IPS DF 6.9 (cell line): ENCODE results near the gene KRTAP4-8.
"Not testable (repeated sequence)": the region's sequence is repeated elsewhere in the genome, so short reads cannot be mapped to it uniquely, and the experiment has no call there.

Experiments used
- DNase-seq: peaks from one replicate; pipeline ENCODE4 v3.0.0-alpha.2; 2013; ENCODE audit warnings: low read depth, low spot score
- H3K27ac ChIP-seq: one replicate; pipeline ENCODE4 v1.5.1; 2013; ENCODE audit warnings: low read length, control low read depth
- H3K27me3 ChIP-seq: 2 replicates; pipeline ENCODE4 v1.6.1; 2013; ENCODE audit warnings: mild to moderate bottlenecking, low read length; ENCODE audit not compliant: control insufficient read depth, insufficient read depth
- H3K36me3 ChIP-seq: 2 replicates; pipeline ENCODE4 v1.6.1; 2013; ENCODE audit warnings: low read length; ENCODE audit not compliant: control insufficient read depth, insufficient read depth
- H3K4me1 ChIP-seq: 2 replicates; pipeline ENCODE4 v1.6.1; 2013; ENCODE audit warnings: low read length; ENCODE audit not compliant: control insufficient read depth, insufficient read depth
- H3K4me3 ChIP-seq: 2 replicates; pipeline ENCODE4 v1.5.1; 2013; ENCODE audit warnings: mild to moderate bottlenecking, low read length
- H3K9me3 ChIP-seq: 2 replicates; pipeline ENCODE4 v1.6.1; 2013; ENCODE audit warnings: low read length, inconsistent platforms; ENCODE audit not compliant: control insufficient read depth, insufficient read depth
- WGBS: extraction: QIAGEN DNeasy Blood & Tissue Kit; methylation state at CpG from one replicate; pipeline ENCODE4 v1.1.7; 2013; ENCODE audit warnings: mixed read lengths, missing lambda C conversion rate; ENCODE audit not compliant: insufficient read length, insufficient coverage; 5-methylcytosine and 5-hydroxymethylcytosine counted together

The KRTAP4-8 gene

GRCh38 chr17:41125064-41125463, 27.1 kb upstream of the KRTAP4-8 start:
- Histone ChIP-seq H3K27me3 (no peaks in the 10 kb centered on the region), H3K27ac (no peak overlapping the region), H3K36me3 (no peaks in the 10 kb centered on the region), H3K9me3 (no peaks in the 10 kb centered on the region), H3K4me1 (no peaks in the 10 kb centered on the region), H3K4me3 (no peak overlapping the region)
- no CpG with 5 or more reads among the region's 2 CpGs for WGBS
- DNase-seq: no peak

- WGBS: no CpG with 5 or more reads among the region's 3 CpGs
- DNase-seq, H3K36me3 ChIP-seq, H3K9me3 ChIP-seq, H3K27ac ChIP-seq, H3K4me1 ChIP-seq, H3K4me3 ChIP-seq, H3K27me3 ChIP-seq: not testable (repeated sequence)
Measured at GRCh38 chr17:41123991-41124371, 26.0 kb upstream of the KRTAP4-8 start, which contains the start of gene KRTAP4-12. KRTAP4-12 (minus strand) TSS chr17:41124182; CDS start chr17:41124122, 60 bp downstream.

DNA sequence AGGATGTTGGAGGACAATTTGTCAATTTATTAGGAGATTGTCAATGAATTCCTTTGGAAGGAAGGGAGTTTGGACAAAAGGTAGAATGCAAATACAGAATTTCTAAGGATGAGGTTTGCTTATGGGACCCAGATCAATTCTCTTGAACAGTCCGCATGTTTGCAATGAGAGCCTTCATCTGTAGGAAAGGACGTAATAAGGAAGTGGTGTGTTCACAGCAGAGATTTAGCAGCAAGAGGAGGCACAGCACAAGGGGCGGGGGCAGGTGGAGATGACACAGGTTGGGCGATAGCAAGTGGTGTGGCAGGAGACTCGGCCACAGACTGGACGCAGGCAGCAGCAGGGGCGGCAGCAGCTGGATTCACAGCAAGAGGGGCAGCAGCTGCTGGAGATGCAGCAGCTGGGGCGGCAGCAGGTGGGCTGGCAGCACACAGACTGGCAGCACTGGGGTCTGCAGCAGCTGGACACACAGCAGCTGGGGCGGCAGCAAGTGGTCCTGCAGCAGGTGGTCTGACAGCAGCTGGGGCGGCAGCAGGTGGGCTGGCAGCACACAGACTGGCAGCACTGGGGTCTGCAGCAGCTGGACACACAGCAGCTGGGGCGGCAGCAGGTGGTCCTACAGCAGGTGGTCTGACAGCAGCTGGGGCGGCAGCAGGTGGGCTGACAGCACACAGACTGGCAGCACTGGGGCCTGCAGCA, 25.5 kb upstream of the KRTAP4-8 start:
- not testable (repeated sequence) for H3K27ac ChIP-seq, H3K36me3 ChIP-seq, H3K4me3 ChIP-seq, H3K4me1 ChIP-seq, H3K27me3 ChIP-seq, H3K9me3 ChIP-seq, DNase-seq
- WGBS: no CpG with 5 or more reads among the region's 12 CpGs

DNA sequence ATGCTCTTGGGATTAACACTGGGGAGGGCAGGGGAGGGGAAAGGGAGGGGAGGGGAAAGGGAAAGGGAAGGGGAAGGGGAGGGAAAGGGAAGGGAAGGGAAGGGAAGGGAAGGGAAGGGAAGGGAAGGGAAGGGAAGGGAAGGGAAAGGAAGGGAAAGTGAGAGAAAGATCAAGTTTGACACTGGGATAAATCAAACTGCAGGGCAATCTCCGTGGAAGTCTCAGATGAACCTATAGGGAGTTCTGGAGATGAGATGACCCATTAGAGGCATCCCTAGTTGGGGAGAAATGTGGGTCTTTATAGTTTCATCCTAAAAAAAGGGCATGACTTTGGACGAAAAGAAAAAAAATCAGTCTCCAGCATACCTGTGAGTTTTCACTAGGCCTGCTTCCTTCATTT, 23.8 kb upstream of the KRTAP4-8 start:
- Histone ChIP-seq H3K9me3 (no peaks in the 10 kb centered on the region), H3K27me3 (no peaks in the 10 kb centered on the region), H3K4me1 (no peaks in the 10 kb centered on the region), H3K27ac (no peak overlapping the region), H3K36me3 (no peaks in the 10 kb centered on the region), H3K4me3 (no peak overlapping the region)
- no peak for DNase-seq
- no CpG with 5 or more reads among the region's 2 CpGs for WGBS

DNA sequence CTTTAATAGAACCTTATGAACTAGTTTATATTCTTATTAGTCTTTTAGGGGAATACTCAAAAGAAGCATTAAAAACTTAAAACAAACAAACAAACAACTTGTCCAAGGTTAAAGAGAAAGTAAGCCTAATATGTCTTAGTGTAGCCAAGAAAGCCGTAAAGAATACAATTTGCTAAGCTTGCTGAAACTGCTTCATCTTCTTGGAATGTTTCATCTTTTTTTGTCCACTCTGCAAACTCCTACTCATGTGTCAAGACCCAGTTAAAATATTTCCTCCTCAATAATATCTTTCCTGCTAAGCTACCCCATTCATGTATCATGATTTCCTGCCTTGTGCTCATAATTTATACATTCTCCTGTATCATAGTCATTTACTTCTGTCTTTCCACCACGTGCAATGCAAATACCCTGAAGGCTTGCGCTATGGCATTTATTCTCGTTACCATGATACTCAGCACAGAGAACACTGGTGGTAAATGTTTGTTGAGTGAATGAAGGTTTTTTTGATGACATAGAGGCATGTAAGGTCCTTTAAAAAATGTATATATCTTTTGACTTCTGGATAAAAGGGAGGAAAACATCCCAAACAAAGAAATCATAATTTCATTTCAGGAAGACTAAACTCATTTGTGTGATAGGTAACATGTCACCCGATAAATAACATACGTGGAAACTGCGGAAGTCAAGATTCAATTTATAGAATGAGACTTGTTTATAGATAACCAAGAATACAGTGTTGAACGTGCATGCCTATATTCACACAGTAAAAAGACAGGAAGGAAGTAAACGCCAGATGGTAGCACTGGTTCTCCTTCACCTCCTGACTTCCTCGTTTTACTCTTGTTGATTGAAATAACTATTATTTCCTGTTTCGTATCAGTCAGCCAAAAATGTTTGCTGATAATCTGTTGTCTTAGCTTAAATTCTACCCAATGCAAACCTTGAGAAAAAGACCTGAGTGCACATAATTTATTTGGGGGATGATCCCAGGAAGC, 22.1 kb upstream of the KRTAP4-8 start:
- not testable (repeated sequence) for H3K27me3 ChIP-seq, H3K9me3 ChIP-seq, DNase-seq, H3K36me3 ChIP-seq, H3K4me1 ChIP-seq, H3K4me3 ChIP-seq, H3K27ac ChIP-seq
- no CpG with 5 or more reads among the region's 11 CpGs for WGBS

GRCh38 chr17:41118721-41119120, 20.8 kb upstream of the KRTAP4-8 start:
- no peak overlapping the region for H3K4me3 ChIP-seq
- no peak for DNase-seq
- H3K27ac ChIP-seq: no peak overlapping the region
- no peaks in the 10 kb centered on the region for H3K27me3 ChIP-seq
- no peaks in the 10 kb centered on the region for H3K36me3 ChIP-seq
- no CpG with 5 or more reads among the region's 4 CpGs for WGBS
- H3K4me1 ChIP-seq: no peaks in the 10 kb centered on the region
- peaks cover 1% of the 10 kb centered on the region; the same call in 1 of the 2 replicates for H3K9me3 ChIP-seq

- not testable (repeated sequence) for H3K4me3 ChIP-seq, H3K27ac ChIP-seq, DNase-seq, H3K4me1 ChIP-seq, H3K9me3 ChIP-seq, H3K27me3 ChIP-seq, H3K36me3 ChIP-seq
- no CpG with 5 or more reads among the region's 10 CpGs for WGBS
Measured at GRCh38 chr17:41117846-41118386, 20.0 kb upstream of the KRTAP4-8 start, which contains the start of gene KRTAP4-11. KRTAP4-11 (minus strand) TSS chr17:41118373; CDS start chr17:41118315, 58 bp downstream.

- no peaks in the 10 kb centered on the region for H3K27me3 ChIP-seq
- WGBS: no CpG with 5 or more reads among the region's 5 CpGs
- H3K9me3 ChIP-seq: peaks cover 1% of the 10 kb centered on the region; the same call in 1 of the 2 replicates
- no peak overlapping the region for H3K27ac ChIP-seq
- no peak overlapping the region for H3K4me3 ChIP-seq
- no peak for DNase-seq
- H3K4me1 ChIP-seq: no peaks in the 10 kb centered on the region
- H3K36me3 ChIP-seq: no peaks in the 10 kb centered on the region
Measured at GRCh38 chr17:41116297-41116696, 18.4 kb upstream of the KRTAP4-8 start.

GRCh38 chr17:41111151-41111885, 13.4 kb upstream of the KRTAP4-8 start:
- no CpG with 5 or more reads among the region's 2 CpGs for WGBS
- Histone ChIP-seq H3K27me3 (no peaks in the 10 kb centered on the region), H3K27ac (no peak overlapping the region), H3K9me3 (peaks cover 1% of the 10 kb centered on the region; the same call in 1 of the 2 replicates), H3K36me3 (no peaks in the 10 kb centered on the region), H3K4me1 (no peaks in the 10 kb centered on the region; the same call in 1 of the 2 replicates), H3K4me3 (no peak overlapping the region)
- no peak for DNase-seq
